ENCODE results near the gene THOC6. TPM values are rescaled to one million over a fixed set of nuclear protein-coding genes. Genes with fewer than 3 reads are reported as not detected.
A peak's percentile ranks its signal among the peaks of the same experiment; 100 is the strongest.

Gene THOC6
- total and polyA plus RNA-seq, 9 of the 15 experiments (the other 6 are each of a cell fraction or from before 2014, with no cell fraction given), result 2.5 to 65.4 (median 42.3) TPM

DNA sequence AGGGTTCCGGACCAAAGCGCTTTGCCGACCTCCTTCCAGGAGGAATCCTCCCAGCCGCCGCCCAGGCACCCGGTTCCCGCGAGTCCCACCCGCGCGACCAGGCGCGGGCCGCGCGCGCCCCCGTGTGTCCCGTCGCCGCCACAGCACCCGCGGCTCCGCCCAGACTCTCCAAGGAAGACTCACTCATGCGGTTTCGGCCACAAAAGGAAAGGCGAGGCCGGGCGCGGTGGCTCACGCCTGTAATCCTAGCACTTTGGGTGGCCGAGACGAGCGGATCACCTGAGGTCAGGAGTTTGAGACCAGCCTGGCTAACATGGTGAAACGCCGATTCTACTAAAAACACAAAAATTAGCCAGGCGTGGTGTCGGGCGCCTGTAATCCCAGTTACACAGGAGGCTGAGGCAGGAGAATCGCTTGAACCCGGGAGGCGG is 40.1 kb upstream of the THOC6 start (continued):
- TF ChIP-seq ZNF696 (CRISPR knock-in tag; conservative IDR thresholded peaks at IDR 0.05) (no peak), ZKSCAN3 (CRISPR knock-in tag; IDR thresholded peaks at IDR 0.05) (no peak), KHSRP (IDR thresholded peaks at IDR 0.05) (no peak), CC2D1A (IDR thresholded peaks at IDR 0.05) (no peak), ZKSCAN1 (IDR thresholded peaks at IDR 0.05; ENCODE audit: low read depth, low read length) (no peak), ZNF551 (CRISPR knock-in tag; IDR thresholded peaks at IDR 0.05) (no peak), ZC3H8 (IDR thresholded peaks at IDR 0.05) (no peak), ZKSCAN8 (CRISPR knock-in tag; IDR thresholded peaks at IDR 0.05) (no peak), ZNF584 (CRISPR knock-in tag; IDR thresholded peaks at IDR 0.05; ENCODE audit: low read depth) (no peak), NFE2L1 (tag; IDR thresholded peaks at IDR 0.05; ENCODE audit: borderline replicate concordance, low read depth) (no peak), ZNF146 (CRISPR knock-in tag; IDR thresholded peaks at IDR 0.05; ENCODE audit: unreplicated experiment) (no peak), ARID2 (IDR thresholded peaks at IDR 0.05) (no peak), ZNF408 (CRISPR knock-in tag; IDR thresholded peaks at IDR 0.05; ENCODE audit: low read depth) (no peak), BRF2 (IDR thresholded peaks at IDR 0.05; ENCODE audit: borderline replicate concordance, insufficient read depth, insufficient read length) (no peak), PHF21A (IDR thresholded peaks at IDR 0.05; ENCODE audit: borderline replicate concordance, low read depth) (no peak), SMARCA4 (IDR thresholded peaks at IDR 0.05) (peak; percentile 40; the same call in 1 of the 2 replicates), ZNF79 (CRISPR knock-in tag; IDR thresholded peaks at IDR 0.05; ENCODE audit: low read depth) (no peak), ZNF592 (IDR thresholded peaks at IDR 0.05) (no peak), POU5F1 (IDR thresholded peaks at IDR 0.05; ENCODE audit: borderline replicate concordance, low read depth, low read length, partially characterized antibody) (peak; percentile 41)
- TF ChIP-seq, protein P1, sequence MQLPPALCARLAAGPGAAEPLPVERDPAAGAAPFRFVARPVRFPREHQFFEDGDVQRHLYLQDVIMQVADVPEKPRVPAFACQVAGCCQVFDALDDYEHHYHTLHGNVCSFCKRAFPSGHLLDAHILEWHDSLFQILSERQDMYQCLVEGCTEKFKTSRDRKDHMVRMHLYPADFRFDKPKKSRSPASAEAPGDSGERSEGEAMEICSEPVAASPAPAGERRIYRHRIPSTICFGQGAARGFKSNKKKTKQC (CRISPR knock-in tag; IDR thresholded peaks at IDR 0.05), result peak; percentile 64; the same call in 1 of the 2 replicates
- TF ChIP-seq, protein P2, sequence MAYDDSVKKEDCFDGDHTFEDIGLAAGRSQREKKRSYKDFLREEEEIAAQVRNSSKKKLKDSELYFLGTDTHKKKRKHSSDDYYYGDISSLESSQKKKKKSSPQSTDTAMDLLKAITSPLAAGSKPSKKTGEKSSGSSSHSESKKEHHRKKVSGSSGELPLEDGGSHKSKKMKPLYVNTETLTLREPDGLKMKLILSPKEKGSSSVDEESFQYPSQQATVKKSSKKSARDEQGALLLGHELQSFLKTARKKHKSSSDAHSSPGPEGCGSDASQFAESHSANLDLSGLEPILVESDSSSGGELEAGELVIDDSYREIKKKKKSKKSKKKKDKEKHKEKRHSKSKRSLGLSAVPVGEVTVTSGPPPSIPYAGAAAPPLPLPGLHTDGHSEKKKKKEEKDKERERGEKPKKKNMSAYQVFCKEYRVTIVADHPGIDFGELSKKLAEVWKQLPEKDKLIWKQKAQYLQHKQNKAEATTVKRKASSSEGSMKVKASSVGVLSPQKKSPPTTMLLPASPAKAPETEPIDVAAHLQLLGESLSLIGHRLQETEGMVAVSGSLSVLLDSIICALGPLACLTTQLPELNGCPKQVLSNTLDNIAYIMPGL (CRISPR knock-in tag; IDR thresholded peaks at IDR 0.05), result no peak
- TF ChIP-seq, protein P3, sequence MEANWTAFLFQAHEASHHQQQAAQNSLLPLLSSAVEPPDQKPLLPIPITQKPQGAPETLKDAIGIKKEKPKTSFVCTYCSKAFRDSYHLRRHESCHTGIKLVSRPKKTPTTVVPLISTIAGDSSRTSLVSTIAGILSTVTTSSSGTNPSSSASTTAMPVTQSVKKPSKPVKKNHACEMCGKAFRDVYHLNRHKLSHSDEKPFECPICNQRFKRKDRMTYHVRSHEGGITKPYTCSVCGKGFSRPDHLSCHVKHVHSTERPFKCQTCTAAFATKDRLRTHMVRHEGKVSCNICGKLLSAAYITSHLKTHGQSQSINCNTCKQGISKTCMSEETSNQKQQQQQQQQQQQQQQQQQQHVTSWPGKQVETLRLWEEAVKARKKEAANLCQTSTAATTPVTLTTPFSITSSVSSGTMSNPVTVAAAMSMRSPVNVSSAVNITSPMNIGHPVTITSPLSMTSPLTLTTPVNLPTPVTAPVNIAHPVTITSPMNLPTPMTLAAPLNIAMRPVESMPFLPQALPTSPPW (CRISPR knock-in tag; IDR thresholded peaks at IDR 0.05), result peak; percentile 51; the same call in 1 of the 2 replicates

Measured in K562 (cell line).